Epithelial cell of proximal tubule (primary cell): ENCODE data around the gene S100B. TPM values are rescaled to one million over a fixed set of nuclear protein-coding genes. Genes with fewer than 3 reads are reported as not detected.

Source experiments
- DNase-seq: peaks from one replicate; pipeline ENCODE4 v3.0.0-alpha.2; 2011; ENCODE audit warnings: low read depth
- H3K4me3 ChIP-seq: 2 replicates; pipeline ENCODE4 v1.5.1; 2011; ENCODE audit warnings: low read depth, mild to moderate bottlenecking, low read length
- CTCF ChIP-seq: conservative IDR thresholded peaks from 2 replicates; pipeline ENCODE4 v1.5.1; 2012; ENCODE audit warnings: low read depth, mild to moderate bottlenecking, low read length
- total RNA-seq: library from RNA; depleted of rRNA; stranded (reverse); fragments of >200 nt; gene quantifications from 2 replicates; pipeline ENCODE4 v1.2.3, GENCODE V29; 2015

The S100B gene
- total RNA-seq = not detected in 2 replicates

- no peak within 1 kb of the TSS for H3K4me3 ChIP-seq
- no peak for DNase-seq
- TF ChIP-seq CTCF = no peak
Measured at GRCh38 chr21:46604975-46605766, at the start of gene S100B. Gene S100B (minus strand): TSS chr21:46605082. CDS start chr21:46602415, 2,667 bp downstream.

- TF ChIP-seq CTCF = no peak
- DNase-seq = no peak
Measured at GRCh38 chr21:46651121-46651520, 46.2 kb upstream of the S100B start.

GRCh38 chr21:46650476-46651098 is 45.7 kb upstream of the S100B start:
- H3K4me3 ChIP-seq = no peak overlapping the region
- TF ChIP-seq CTCF = no peak
- no peak for DNase-seq

More at GRCh38 chr21:46651121-46651520, 46.2 kb upstream of the S100B start:
- no peak overlapping the region for H3K4me3 ChIP-seq

- TF ChIP-seq CTCF = no peak
- H3K4me3 ChIP-seq = no peak overlapping the region
- no peak for DNase-seq
Measured at GRCh38 chr21:46649356-46649755, 44.5 kb upstream of the S100B start.

- DNase-seq = no peak
- no peak overlapping the region for H3K4me3 ChIP-seq
- no peak for TF ChIP-seq CTCF
Measured at GRCh38 chr21:46648539-46648938, 43.7 kb upstream of the S100B start.

DNA sequence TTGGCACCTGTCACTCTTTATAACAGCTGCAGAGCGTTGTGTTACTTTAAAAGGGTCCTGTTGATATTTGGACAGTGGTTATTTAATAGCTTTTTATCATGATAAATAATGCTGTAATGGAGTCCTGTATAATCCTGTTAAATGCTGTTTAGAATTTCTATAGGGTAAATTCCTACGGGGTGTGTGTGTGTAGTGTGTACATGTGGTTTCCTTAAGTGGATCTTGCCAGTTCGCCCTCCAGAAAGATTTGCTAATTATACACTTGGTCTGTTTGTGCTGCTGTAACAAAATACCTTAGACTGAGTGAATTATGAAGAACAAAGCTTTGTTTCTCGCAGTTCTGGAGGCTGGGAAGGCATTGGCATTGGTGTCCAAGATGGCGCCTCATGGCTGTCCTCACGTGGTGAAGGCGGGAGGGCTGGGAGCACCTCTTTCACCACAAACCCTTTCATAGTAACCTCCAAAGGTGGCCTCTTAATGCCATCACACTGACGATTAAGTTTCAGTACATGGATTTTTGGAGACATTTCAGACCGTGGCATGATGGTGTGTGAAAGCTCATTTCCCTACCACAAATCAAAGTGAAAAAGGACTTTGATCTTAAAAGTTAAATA is 41.8 kb upstream of the S100B start:
- no peak for DNase-seq
- TF ChIP-seq CTCF = no peak
- no peak overlapping the region for H3K4me3 ChIP-seq
